HCT116 (cell line): ENCODE data around the gene MAP2K5. TPM values are rescaled to one million over a fixed set of nuclear protein-coding genes. Genes with fewer than 3 reads are reported as not detected.

Experiments used
- ATAC-seq: fragments of 200-7000 bp; cut with Tn5 transposase; 2 replicates; pipeline ENCODE4 v1.9.1; 2020; ENCODE audit warnings: mild to moderate bottlenecking, moderate library complexity
- BruUV-seq: library from RNA; stranded (reverse); fragments of 400-500 nt; replicated peaks from 2 replicates; lab custom pipeline; 2021; lab: Mats Ljungman, UMichigan
- CTCF ChIA-PET: fragments of 300-600 bp; sonication (Branson Sonifier 250); formaldehyde crosslinking; loops from one replicate; lab custom pipeline; 2021; ENCODE audit warnings: antibody characterized with exemption; lab: Charles Lee
- POLR2A ChIA-PET: fragments of 300-600, 350-600 bp; sonication (Branson Sonifier 250); formaldehyde crosslinking; loops from one replicate; lab custom pipeline; 2021; ENCODE audit warnings: antibody characterized with exemption; lab: Charles Lee
- RAD21 ChIA-PET, 2 experiments: fragments of 300-600 bp; sonication (Branson Sonifier 250); formaldehyde crosslinking; loops; one replicate each; lab custom pipeline; 2023; ENCODE audit warnings: low total read pairs in 2 of 2; ENCODE audit not compliant: uncharacterized antibody in 2 of 2, unreplicated experiment in 2 of 2, low non-redundant PET in 1 of 2; lab: Charles Lee
- DNase-seq: peaks from one replicate; pipeline ENCODE4 v3.0.0-alpha.2; 2010; ENCODE audit warnings: low read depth, low spot score
- H2AFZ ChIP-seq: fragments of 200-600 bp; shearing (Covaris generic), sonication (generic); 2 replicates; pipeline ENCODE4 v1.6.1; 2017; ENCODE audit warnings: low read depth, mixed run types, mixed read lengths, antibody characterized with exemption, low read length; ENCODE audit not compliant: poor library complexity, severe bottlenecking
- H3K27ac ChIP-seq: 2 replicates; pipeline ENCODE4 v1.5.1; 2012; ENCODE audit warnings: low read depth, low read length
- H3K27me3 ChIP-seq: fragments of 200-600 bp; sonication (generic); 2 replicates; pipeline ENCODE4 v1.6.1; 2016; ENCODE audit warnings: mixed run types, low read length, mixed read lengths; ENCODE audit not compliant: insufficient read depth
- H3K36me3 ChIP-seq, 2 experiments: fragments of 200-500 bp in 1 of 2; fragments of 200-600 bp in 1 of 2; sonication (Bioruptor generic) in 1 of 2; sonication (generic) in 1 of 2; 2 replicates each; pipeline versions ENCODE4 v1.5.1 to v1.6.1; 2014 to 2016; ENCODE audit warnings: low read length in 2 of 2, inconsistent platforms in 1 of 2, mixed read lengths in 1 of 2, mixed run types in 1 of 2; ENCODE audit not compliant: insufficient read depth in 2 of 2, control insufficient read depth in 1 of 2
- H3K4me1 ChIP-seq, 2 experiments: fragments of 200-600 bp in 1 of 2; sonication (generic) in 1 of 2; 2 replicates each; pipeline versions ENCODE4 v1.5.1 to v1.6.1; 2012 to 2017; ENCODE audit warnings: low read length in 2 of 2, inconsistent platforms in 1 of 2, mild to moderate bottlenecking in 1 of 2, mixed read lengths in 1 of 2, mixed run types in 1 of 2, moderate library complexity in 1 of 2; ENCODE audit not compliant: insufficient read depth in 2 of 2, control insufficient read depth in 1 of 2
- H3K4me2 ChIP-seq: fragments of 200-600 bp; sonication (generic); 2 replicates; pipeline ENCODE4 v1.6.1; 2017; ENCODE audit warnings: mixed run types, low read length, mixed read lengths
- H3K4me3 ChIP-seq, 2 experiments: fragments of 200-600 bp in 1 of 2; sonication (generic) in 1 of 2; replicated peaks in 1 of 2; 2 replicates each; pipeline ENCODE4 v1.5.1; 2011 to 2016; ENCODE audit warnings: low read length in 2 of 2, control low read depth in 1 of 2, low read depth in 1 of 2, mild to moderate bottlenecking in 1 of 2, mixed read lengths in 1 of 2, mixed run types in 1 of 2
- H3K79me2 ChIP-seq: fragments of 200-600 bp; sonication (generic); 2 replicates; pipeline ENCODE4 v1.6.1; 2017; ENCODE audit warnings: mild to moderate bottlenecking, mixed run types, low read length, moderate library complexity, mixed read lengths; ENCODE audit not compliant: insufficient read depth
- H3K9ac ChIP-seq: fragments of 200-600 bp; sonication (generic); 2 replicates; pipeline ENCODE4 v1.6.1; 2016; ENCODE audit warnings: low read length, mixed read lengths
- H3K9me2 ChIP-seq: fragments of 200-600 bp; sonication (generic), shearing (Covaris generic); 2 replicates; pipeline ENCODE4 v1.6.1; 2017; ENCODE audit warnings: mixed run types, mild to moderate bottlenecking, moderate library complexity; ENCODE audit not compliant: insufficient read depth
- H3K9me3 ChIP-seq, 2 experiments: fragments of 200-500 bp in 1 of 2; fragments of 200-600 bp in 1 of 2; sonication (Bioruptor generic) in 1 of 2; sonication (generic) in 1 of 2; 2 replicates each; pipeline ENCODE4 v1.6.1; 2014 to 2017; ENCODE audit warnings: low read length in 2 of 2, mixed read lengths in 2 of 2, inconsistent platforms in 1 of 2, low read depth in 1 of 2, mild to moderate bottlenecking in 1 of 2, mixed run types in 1 of 2, moderate library complexity in 1 of 2; ENCODE audit not compliant: control insufficient read depth in 1 of 2, insufficient read depth in 1 of 2
- H4K20me1 ChIP-seq: fragments of 200-600 bp; sonication (generic), shearing (Covaris generic); 2 replicates; pipeline ENCODE4 v1.6.1; 2017; ENCODE audit warnings: mixed run types, mild to moderate bottlenecking, moderate library complexity; ENCODE audit not compliant: insufficient read depth
- CBX3 ChIP-seq: IDR thresholded peaks from 2 replicates; pipeline ENCODE4 v1.6.1; 2012; ENCODE audit warnings: low read depth
- EGR1 ChIP-seq: IDR thresholded peaks from 2 replicates; pipeline ENCODE4 v1.6.1; 2012; ENCODE audit warnings: low read depth
- ELF1 ChIP-seq: IDR thresholded peaks from 2 replicates; pipeline ENCODE4 v1.6.1; 2012; ENCODE audit warnings: low read depth, borderline replicate concordance
- POLR2AphosphoS5 ChIP-seq: IDR thresholded peaks from 2 replicates; pipeline ENCODE4 v1.6.1; 2011; ENCODE audit warnings: mild to moderate bottlenecking, low read depth, low read length, moderate library complexity
- REST ChIP-seq: IDR thresholded peaks from 2 replicates; pipeline ENCODE4 v1.6.1; 2012; ENCODE audit warnings: low read depth
- SP1 ChIP-seq: IDR thresholded peaks from 2 replicates; pipeline ENCODE4 v1.6.1; 2012; ENCODE audit warnings: low read depth
- YY1 ChIP-seq: IDR thresholded peaks from 2 replicates; pipeline ENCODE4 v1.6.1; 2011; ENCODE audit warnings: low read length, low read depth, moderate library complexity, mild to moderate bottlenecking; ENCODE audit not compliant: insufficient replicate concordance; ENCODE audit errors: extremely low read depth
- ZBTB33 ChIP-seq: IDR thresholded peaks from 2 replicates; pipeline ENCODE4 v1.6.1; 2011; ENCODE audit warnings: mild to moderate bottlenecking, low read length, moderate library complexity; ENCODE audit not compliant: insufficient replicate concordance; ENCODE audit errors: extremely low read depth
- ZFX ChIP-seq: fragments of 450-650 bp; IDR thresholded peaks from 2 replicates; pipeline ENCODE4 v1.6.1; 2017
- ZNF274 ChIP-seq: fragments of 200-500 bp; sonication (Bioruptor generic); IDR thresholded peaks from 2 replicates; pipeline ENCODE4 v1.6.1; 2014; ENCODE audit warnings: mild to moderate bottlenecking, low read depth, low read length, inconsistent platforms
- intact Hi-C: fragments of 100-400 bp; cut with micrococcal nuclease; formaldehyde crosslinking; loops from 2 replicates; pipeline ENCODE4 v1.10.0; 2022
- total RNA-seq: library from RNA; stranded (reverse); gene quantifications from one replicate; pipeline ENCODE4 v1.2.1, GENCODE V29; 2021; ENCODE audit not compliant: unreplicated experiment
- TF ChIP-seq, protein P1 (sequence below), 3 experiments: fragments of 200-600 bp in 1 of 3; sonication (generic) in 1 of 3; IDR thresholded peaks in 2 of 3; conservative IDR thresholded peaks in 1 of 3; 2 replicates each; pipeline ENCODE4 v1.5.1; 2012 to 2017; ENCODE audit warnings: low read depth in 2 of 3, low read length in 2 of 3, antibody characterized with exemption in 1 of 3, borderline replicate concordance in 1 of 3, control low read depth in 1 of 3, mild to moderate bottlenecking in 1 of 3, mixed read lengths in 1 of 3, mixed run types in 1 of 3, moderate library complexity in 1 of 3; ENCODE audit not compliant: insufficient read depth in 1 of 3

The MAP2K5 gene
- total RNA-seq, 1 experiment from 2014 or later = 15.6 TPM

GRCh38 chr15:67786646-67787045 lies 244.1 kb downstream of the MAP2K5 start:
- Histone ChIP-seq H3K4me2 (no peak overlapping the region), H3K4me3 (no peak overlapping the region), H3K9me2 (no peaks in the 10 kb centered on the region), H3K36me3 (no peaks in the 10 kb centered on the region), H3K79me2 (no peaks in the 10 kb centered on the region), H3K4me1 (no peaks in the 10 kb centered on the region), H2AFZ (no peak overlapping the region), H3K9me3 (no peaks in the 10 kb centered on the region), H3K9ac (no peak overlapping the region), H3K27me3 (no peaks in the 10 kb centered on the region), H3K27ac (no peak overlapping the region), H4K20me1 (no peaks in the 10 kb centered on the region)
- no peak for DNase-seq
- ATAC-seq = no peak
- no peak for TF ChIP-seq SP1
- no peak for TF ChIP-seq POLR2AphosphoS5
- no peak for TF ChIP-seq ELF1
- no peak for TF ChIP-seq CBX3
- TF ChIP-seq REST = no peak
- no peak for TF ChIP-seq EGR1
- no peak for TF ChIP-seq ZNF274
- no peak for TF ChIP-seq ZFX
- no peak for TF ChIP-seq ZBTB33
- TF ChIP-seq, protein P1, sequence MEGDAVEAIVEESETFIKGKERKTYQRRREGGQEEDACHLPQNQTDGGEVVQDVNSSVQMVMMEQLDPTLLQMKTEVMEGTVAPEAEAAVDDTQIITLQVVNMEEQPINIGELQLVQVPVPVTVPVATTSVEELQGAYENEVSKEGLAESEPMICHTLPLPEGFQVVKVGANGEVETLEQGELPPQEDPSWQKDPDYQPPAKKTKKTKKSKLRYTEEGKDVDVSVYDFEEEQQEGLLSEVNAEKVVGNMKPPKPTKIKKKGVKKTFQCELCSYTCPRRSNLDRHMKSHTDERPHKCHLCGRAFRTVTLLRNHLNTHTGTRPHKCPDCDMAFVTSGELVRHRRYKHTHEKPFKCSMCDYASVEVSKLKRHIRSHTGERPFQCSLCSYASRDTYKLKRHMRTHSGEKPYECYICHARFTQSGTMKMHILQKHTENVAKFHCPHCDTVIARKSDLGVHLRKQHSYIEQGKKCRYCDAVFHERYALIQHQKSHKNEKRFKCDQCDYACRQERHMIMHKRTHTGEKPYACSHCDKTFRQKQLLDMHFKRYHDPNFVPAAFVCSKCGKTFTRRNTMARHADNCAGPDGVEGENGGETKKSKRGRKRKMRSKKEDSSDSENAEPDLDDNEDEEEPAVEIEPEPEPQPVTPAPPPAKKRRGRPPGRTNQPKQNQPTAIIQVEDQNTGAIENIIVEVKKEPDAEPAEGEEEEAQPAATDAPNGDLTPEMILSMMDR (IDR thresholded peaks at IDR 0.05 in 2 of 3, conservative IDR thresholded peaks at IDR 0.05 in 1 of 3; ENCODE audit: borderline replicate concordance in 1 of 3, insufficient read depth in 1 of 3, low read depth in 2 of 3, low read length in 2 of 3) = no peak
- no peak for TF ChIP-seq YY1
- BruUV-seq = no TSS peak
- ChIA-PET CTCF (no interaction called here), RAD21 (no interaction called here), POLR2A (no interaction called here)
- intact Hi-C loops = no loop called here
